Limb (tissue), 2 donors: ENCODE results near the gene CIB4.
"Not testable (repeated sequence)": the region's sequence is repeated elsewhere in the genome, so short reads cannot be mapped to it uniquely, and the experiment has no call there.

Source experiments
- DNase-seq, 2 donors: peaks; one replicate each; pipeline ENCODE4 v3.0.0-alpha.2; 2016; ENCODE audit errors: extremely low spot score in 2 of 2

Gene CIB4

GRCh38 chr2:26668041-26668440 is 26.9 kb upstream of the CIB4 start:
- DNase-seq = no peak

- no peak for DNase-seq
Measured at GRCh38 chr2:26666671-26667070, 25.5 kb upstream of the CIB4 start.

- not testable (repeated sequence) for DNase-seq
Measured at GRCh38 chr2:26665296-26665695, 24.1 kb upstream of the CIB4 start.

- DNase-seq = no peak
Measured at GRCh38 chr2:26660363-26660962, 19.3 kb upstream of the CIB4 start.

DNA sequence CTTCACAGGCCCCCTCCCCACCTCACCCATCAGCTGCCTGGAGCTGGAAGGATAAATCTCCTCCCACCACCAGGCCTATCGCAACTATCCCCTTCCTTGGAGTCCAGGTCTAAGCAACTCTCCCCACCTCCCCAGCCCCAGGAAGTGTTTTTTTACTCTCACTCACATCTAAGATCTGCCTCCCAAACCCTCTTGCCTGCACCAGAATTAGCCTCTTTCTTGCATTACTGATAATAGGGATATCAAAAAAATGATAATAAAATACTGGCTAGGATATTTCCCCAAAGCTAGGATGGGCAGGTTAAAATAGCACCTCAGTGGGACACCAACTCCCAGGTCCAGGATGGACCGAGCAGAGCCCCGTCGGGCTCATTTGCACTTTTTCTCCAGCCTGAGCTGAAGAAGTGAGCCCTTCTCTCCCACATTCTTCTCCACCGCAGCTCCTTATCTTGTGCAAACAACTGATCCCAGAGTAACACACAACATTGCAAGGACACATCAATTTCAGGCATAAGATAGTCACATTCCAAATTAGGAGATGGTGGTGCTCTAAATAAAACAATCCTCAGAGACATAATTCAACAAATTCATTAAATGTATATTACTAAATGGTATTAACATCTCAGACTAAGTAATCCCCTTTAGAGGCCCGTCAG is 17.7 kb upstream of the CIB4 start:
- DNase-seq = no peak

DNA sequence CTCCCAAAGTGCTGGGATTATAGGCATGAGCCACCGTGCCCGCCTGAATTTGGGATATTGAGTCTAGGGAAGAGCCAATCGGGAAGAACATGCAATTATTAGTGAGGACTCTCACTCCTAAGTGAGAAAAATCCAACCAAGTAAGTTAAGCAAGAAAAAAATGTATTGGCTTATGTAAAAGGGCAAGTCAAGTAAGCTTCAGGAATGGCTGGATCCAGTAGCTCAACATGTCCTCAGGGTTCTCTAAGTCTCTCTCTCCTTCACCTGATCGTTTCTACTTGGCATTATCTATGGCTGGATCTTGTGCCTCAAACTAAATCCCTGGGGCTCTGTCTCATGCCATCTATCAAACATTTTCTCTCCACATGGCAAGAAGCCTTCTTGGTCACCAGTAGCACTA is 16.1 kb upstream of the CIB4 start:
- no peak for DNase-seq

DNA sequence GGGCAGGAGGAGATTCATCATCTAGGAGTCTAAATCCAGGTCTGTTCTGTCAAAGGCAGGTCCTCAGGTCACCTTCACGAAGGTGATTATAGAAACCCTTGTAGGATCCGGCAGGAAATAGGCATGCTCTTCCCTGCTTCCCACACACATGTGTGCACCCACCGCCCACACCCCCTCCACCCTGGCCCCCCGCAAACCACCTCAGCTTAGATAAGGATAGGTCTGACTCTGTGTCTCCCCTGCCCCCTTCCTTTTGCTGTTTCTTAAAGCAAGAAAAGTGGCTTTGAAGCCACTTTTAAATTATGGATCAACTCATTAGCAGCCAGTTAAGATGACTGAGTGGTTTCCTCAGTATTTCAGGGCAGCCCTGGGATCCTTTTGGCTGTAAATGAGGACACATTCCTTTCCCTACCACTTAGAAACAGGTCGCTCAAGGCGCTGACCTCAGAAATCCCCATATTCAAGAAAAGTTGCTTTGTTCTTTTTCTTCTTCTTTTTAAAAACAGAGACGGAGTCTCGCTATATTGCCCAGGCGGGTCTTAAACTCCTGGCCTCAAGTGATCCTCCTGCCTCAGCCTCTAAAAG is 14.5 kb upstream of the CIB4 start:
- DNase-seq = no peak

DNA sequence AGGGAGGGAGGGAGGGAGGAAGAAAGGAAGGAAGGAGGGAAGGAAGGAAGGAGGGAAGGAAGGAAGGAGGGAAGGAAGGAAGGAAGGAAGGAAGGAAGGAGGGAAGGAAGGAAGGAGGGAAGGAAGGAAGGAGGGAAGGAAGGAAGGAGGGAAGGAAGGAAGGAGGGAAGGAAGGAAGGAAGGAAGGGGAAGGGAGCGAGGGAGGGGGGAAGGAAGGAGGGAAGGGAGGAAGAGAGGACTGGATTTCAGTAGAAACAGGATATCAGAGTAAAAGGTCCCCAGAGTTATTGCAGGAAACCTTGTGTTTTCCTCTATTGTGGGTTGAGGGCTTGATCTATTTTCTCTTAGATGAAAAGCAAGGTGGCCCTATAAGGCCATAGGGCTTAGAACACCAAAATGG is 14.0 kb upstream of the CIB4 start:
- not testable (repeated sequence) for DNase-seq

DNA sequence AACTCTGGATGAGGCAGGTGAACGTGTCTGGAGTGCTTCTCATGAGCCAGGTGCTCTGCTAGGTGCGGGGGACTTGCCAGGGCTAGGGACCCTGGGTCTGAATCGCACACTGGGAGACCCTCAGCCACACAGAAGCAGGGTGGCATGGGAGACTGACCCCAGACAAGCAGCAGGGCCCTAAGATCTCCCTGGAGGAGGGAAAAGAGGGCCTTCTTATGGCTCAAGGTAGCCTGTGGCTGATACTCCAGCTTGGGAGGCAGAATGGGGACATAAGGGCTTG is 12.8 kb upstream of the CIB4 start:
- DNase-seq = no peak

DNA sequence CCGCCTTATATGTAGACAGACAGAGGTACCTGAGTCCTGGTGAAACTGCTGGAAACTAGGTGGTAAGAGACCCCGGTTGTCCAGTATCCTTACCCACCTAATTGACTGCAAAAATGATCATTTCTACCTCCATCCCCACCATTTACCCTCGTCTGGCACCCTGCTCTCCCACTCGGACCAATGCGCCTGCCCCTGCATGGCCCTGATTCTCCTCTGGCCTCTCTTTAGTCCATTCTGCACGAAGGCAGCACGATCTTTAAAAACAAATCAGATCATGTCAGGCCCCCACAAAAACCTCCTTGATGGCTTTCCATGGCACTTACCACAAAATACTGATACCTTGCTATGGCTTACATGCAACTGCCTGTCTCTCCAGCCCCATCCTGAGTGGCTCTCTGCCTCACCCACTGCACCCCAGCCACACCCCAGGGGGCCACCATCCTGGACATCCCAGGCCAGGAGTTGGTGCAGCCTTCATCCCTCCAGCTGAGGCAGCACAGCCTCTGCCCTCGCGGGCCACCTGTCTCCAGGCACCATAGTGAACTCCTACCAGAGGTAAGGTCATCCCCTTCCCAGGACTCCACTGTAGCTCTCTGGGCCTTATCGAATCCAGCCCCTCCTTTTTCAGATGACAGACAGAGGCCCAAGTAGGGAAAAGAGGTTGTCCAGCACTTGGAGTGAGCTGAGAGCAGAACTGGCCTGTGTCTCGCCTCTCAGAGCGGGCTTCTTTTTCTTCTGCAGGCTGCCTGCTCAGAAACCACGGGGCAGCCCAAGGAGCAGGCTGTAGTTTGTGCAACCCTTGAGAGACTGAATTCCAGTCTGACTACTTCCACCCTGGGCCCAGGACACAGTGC is 12.3 kb upstream of the CIB4 start:
- DNase-seq = no peak

GRCh38 chr2:26652361-26653041 is 11.3 kb upstream of the CIB4 start:
- peak; percentile 50 to 85 for DNase-seq

- DNase-seq = peak in 1 of 2 donors; percentile 18
Measured at GRCh38 chr2:26651799-26652198, 10.6 kb upstream of the CIB4 start.

GRCh38 chr2:26651470-26651771 is 10.3 kb upstream of the CIB4 start:
- peak; percentile 4 to 32 for DNase-seq

- DNase-seq = peak in 1 of 2 donors; percentile 20
Measured at GRCh38 chr2:26650713-26651469, 9.7 kb upstream of the CIB4 start.

DNA sequence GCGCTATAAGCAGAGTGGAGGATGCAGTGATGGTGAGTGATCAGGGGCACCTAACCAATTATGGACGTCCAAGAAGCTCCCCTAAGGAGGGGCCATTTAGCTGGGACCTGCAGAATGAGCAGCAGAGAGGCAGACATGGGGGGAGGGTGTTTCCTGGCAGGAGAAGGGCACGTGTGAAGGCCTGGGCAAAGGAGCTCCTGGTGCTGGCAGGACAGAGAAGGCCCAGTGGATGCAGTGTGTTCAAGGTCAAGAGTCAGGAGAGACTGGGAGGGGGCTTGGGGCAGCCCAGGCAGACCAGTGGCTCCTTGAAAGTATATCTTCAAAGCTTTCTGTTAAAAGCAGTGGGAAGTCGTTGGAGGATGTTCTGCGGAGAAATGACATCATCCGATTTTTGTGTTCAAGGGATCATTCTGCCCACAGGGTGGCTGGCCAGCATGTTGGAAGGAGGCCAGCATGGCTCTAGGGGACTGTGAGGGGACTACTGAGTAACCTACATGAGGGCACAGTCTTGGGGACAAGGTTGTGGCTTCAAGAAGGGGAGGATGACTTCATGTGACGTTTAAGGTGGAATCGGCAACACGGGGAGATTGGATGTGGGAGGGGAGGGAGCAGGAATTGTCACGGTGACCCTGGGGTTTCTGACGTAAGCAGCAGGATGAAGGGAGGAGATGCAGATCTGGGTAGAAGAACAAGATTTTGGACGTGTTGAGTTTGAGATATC is 9.0 kb upstream of the CIB4 start:
- no peak for DNase-seq

DNA sequence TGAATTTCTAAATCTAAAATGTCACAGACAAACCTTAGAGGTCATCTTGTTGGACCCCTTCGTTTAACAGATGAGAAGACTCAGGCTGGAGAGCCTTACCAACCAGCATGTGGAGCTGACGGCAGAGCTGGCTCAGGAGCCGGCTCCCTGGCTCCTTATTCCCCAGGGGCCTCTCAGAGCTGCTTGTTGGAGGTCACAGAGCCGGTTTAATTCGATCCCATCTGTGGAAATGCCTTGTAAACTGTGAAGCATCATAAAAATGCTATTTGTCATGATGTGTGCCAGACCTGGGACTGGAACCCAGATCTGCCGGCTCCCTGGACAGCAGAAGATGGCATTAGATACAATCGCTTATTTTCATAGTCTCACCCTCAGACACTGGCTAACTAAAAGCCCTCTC is 8.2 kb upstream of the CIB4 start:
- no peak for DNase-seq

- no peak for DNase-seq
Measured at GRCh38 chr2:26648516-26648915, 7.3 kb upstream of the CIB4 start.

GRCh38 chr2:26647981-26648380 is 6.8 kb upstream of the CIB4 start:
- DNase-seq = no peak

- DNase-seq = no peak
Measured at GRCh38 chr2:26646986-26647672, 6.0 kb upstream of the CIB4 start.

DNA sequence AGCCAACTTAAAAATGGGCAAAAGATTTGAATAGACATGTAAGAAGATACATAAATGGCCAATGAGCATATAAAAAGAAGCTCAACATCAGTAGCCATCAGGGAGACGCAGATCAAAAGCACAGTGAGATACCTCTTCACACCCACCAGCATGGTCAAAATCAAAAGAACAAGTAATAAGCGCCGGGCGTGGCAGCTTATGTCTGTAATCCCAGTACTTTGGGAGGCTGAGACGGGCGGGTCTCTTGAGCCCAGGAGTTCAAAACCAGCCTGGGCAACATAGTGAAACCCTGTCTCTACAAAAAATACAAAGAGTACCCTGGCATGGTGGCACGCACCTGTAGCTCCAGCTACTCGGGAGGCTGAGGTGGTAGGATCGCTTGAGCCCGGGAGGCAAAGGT is 4.6 kb upstream of the CIB4 start:
- no peak for DNase-seq
